ENCODE data around the gene ZIM2.

ZIM2 gene

GRCh38 chr19:56874530-56874929 is 34.0 kb upstream of the ZIM2 start:
- H3K4me3 ChIP-seq (replicated peaks; ENCODE audit: insufficient read depth, low read length) = no peak overlapping the region
- H3K27me3 ChIP-seq (ENCODE audit: insufficient read depth, poor library complexity, severe bottlenecking) = no peaks in the 10 kb centered on the region
- H3K27ac ChIP-seq (replicated peaks) = no peak overlapping the region
- no peak for DNase-seq (ENCODE audit: low read depth in 1 of 2, low spot score in 1 of 2)
- TF ChIP-seq GABPA (IDR thresholded peaks at IDR 0.05; ENCODE audit: low read depth) (no peak), POLR2AphosphoS5 (IDR thresholded peaks at IDR 0.05; ENCODE audit: low read depth) (no peak), CTCF (IDR thresholded peaks at IDR 0.05; ENCODE audit: insufficient read depth, low read length) (no peak), SPI1 (IDR thresholded peaks at IDR 0.05; ENCODE audit: borderline replicate concordance, low read depth) (no peak), REST (IDR thresholded peaks at IDR 0.05; ENCODE audit: insufficient replicate concordance, low read depth) (no peak)

- DNase-seq (ENCODE audit: low read depth in 1 of 2, low spot score in 1 of 2) = no peak
- TF ChIP-seq CTCF (IDR thresholded peaks at IDR 0.05; ENCODE audit: insufficient read depth, low read length) (no peak), REST (IDR thresholded peaks at IDR 0.05; ENCODE audit: insufficient replicate concordance, low read depth) (no peak), SPI1 (IDR thresholded peaks at IDR 0.05; ENCODE audit: borderline replicate concordance, low read depth) (no peak), POLR2AphosphoS5 (IDR thresholded peaks at IDR 0.05; ENCODE audit: low read depth) (no peak), GABPA (IDR thresholded peaks at IDR 0.05; ENCODE audit: low read depth) (no peak)
- no peak overlapping the region for H3K4me3 ChIP-seq (replicated peaks; ENCODE audit: insufficient read depth, low read length)
- H3K27me3 ChIP-seq (ENCODE audit: insufficient read depth, poor library complexity, severe bottlenecking) = no peaks in the 10 kb centered on the region
- no peak overlapping the region for H3K27ac ChIP-seq (replicated peaks)
These were observed 33.0 kb upstream of the ZIM2 start for GRCh38 chr19:56873493-56873892.

- TF ChIP-seq REST (IDR thresholded peaks at IDR 0.05; ENCODE audit: insufficient replicate concordance, low read depth) (no peak), POLR2AphosphoS5 (IDR thresholded peaks at IDR 0.05; ENCODE audit: low read depth) (no peak), GABPA (IDR thresholded peaks at IDR 0.05; ENCODE audit: low read depth) (no peak), CTCF (IDR thresholded peaks at IDR 0.05; ENCODE audit: insufficient read depth, low read length) (no peak), SPI1 (IDR thresholded peaks at IDR 0.05; ENCODE audit: borderline replicate concordance, low read depth) (no peak)
- H3K27ac ChIP-seq (replicated peaks) = no peak overlapping the region
- no peak for DNase-seq (ENCODE audit: low read depth in 1 of 2, low spot score in 1 of 2)
- no peak overlapping the region for H3K4me3 ChIP-seq (replicated peaks; ENCODE audit: insufficient read depth, low read length)
- no peaks in the 10 kb centered on the region for H3K27me3 ChIP-seq (ENCODE audit: insufficient read depth, poor library complexity, severe bottlenecking)
These were observed 29.4 kb upstream of the ZIM2 start for GRCh38 chr19:56869886-56870285.

Measured in HL-60 (cell line).